Keratinocyte (primary cell): ENCODE measurements around the gene BOC. TPM values are rescaled to one million over a fixed set of nuclear protein-coding genes. Genes with fewer than 3 reads are reported as not detected.

Experiments used
- DNase-seq: peaks from one replicate; pipeline ENCODE4 v3.0.0-alpha.2; 2011; ENCODE audit warnings: low read depth, missing footprints, low spot score
- FAIRE-seq: peaks from 2 replicates; lab custom pipeline; 2011; peaks lifted over from hg19 to GRCh38; lab: Jason Lieb, UNC
- H2AFZ ChIP-seq: 2 replicates; pipeline ENCODE4 v1.6.0; 2012; ENCODE audit warnings: low read length, control low read depth, inconsistent platforms; ENCODE audit not compliant: control insufficient read depth
- H3K27ac ChIP-seq: 2 replicates; pipeline ENCODE4 v1.5.1; 2011; ENCODE audit warnings: low read length; ENCODE audit not compliant: control insufficient read depth, insufficient read depth
- H3K27me3 ChIP-seq: 3 replicates; pipeline ENCODE4 v1.6.0; 2011; ENCODE audit warnings: low read length; ENCODE audit not compliant: control insufficient read depth, insufficient read depth; ENCODE audit errors: extremely low read depth
- H3K36me3 ChIP-seq, 2 experiments: 2 replicates in 1 of 2; 3 replicates in 1 of 2; pipeline ENCODE4 v1.5.1; 2011; ENCODE audit warnings: low read length in 2 of 2, mild to moderate bottlenecking in 1 of 2; ENCODE audit not compliant: control insufficient read depth in 2 of 2, insufficient read depth in 2 of 2; ENCODE audit errors: extremely low read depth in 1 of 2
- H3K4me1 ChIP-seq: 3 replicates; pipeline ENCODE4 v1.5.1; 2011; ENCODE audit warnings: low read length; ENCODE audit not compliant: control insufficient read depth, insufficient read depth; ENCODE audit errors: extremely low read depth
- H3K4me2 ChIP-seq: 3 replicates; pipeline ENCODE4 v1.6.0; 2011; ENCODE audit warnings: low read depth, low read length; ENCODE audit not compliant: control insufficient read depth, insufficient read depth; ENCODE audit errors: extremely low read depth
- H3K4me3 ChIP-seq, 3 experiments: fragments of 200-600 bp in 1 of 3; sonication (generic) in 1 of 3; 2 replicates in 2 of 3; 3 replicates in 1 of 3; pipeline ENCODE4 v1.5.1; 2011 to 2016; ENCODE audit warnings: low read length in 3 of 3, mild to moderate bottlenecking in 3 of 3, control low read depth in 2 of 3, inconsistent platforms in 1 of 3, low read depth in 1 of 3, mixed read lengths in 1 of 3, mixed run types in 1 of 3, moderate library complexity in 1 of 3; ENCODE audit not compliant: control insufficient read depth in 2 of 3, insufficient read depth in 2 of 3; ENCODE audit errors: extremely low read depth in 1 of 3
- H3K79me2 ChIP-seq: 2 replicates; pipeline ENCODE4 v1.6.0; 2012; ENCODE audit warnings: low read length; ENCODE audit not compliant: control insufficient read depth, insufficient read depth
- H3K9ac ChIP-seq: 3 replicates; pipeline ENCODE4 v1.6.0; 2011; ENCODE audit warnings: low read length; ENCODE audit not compliant: control insufficient read depth, insufficient read depth; ENCODE audit errors: extremely low read depth
- H3K9me1 ChIP-seq: 3 replicates; pipeline ENCODE4 v1.6.0; 2011; ENCODE audit warnings: low read length; ENCODE audit not compliant: control insufficient read depth, insufficient read depth; ENCODE audit errors: extremely low read depth
- H3K9me3 ChIP-seq: 2 replicates; pipeline ENCODE4 v1.5.1; 2012; ENCODE audit warnings: low read depth, low read length; ENCODE audit not compliant: control insufficient read depth
- H4K20me1 ChIP-seq: 3 replicates; pipeline ENCODE4 v1.6.0; 2011; ENCODE audit warnings: low read length; ENCODE audit not compliant: control insufficient read depth, insufficient read depth; ENCODE audit errors: extremely low read depth
- EZH2 ChIP-seq: IDR thresholded peaks from one replicate; pipeline ENCODE4 v1.6.1; 2012; ENCODE audit warnings: inconsistent platforms, mild to moderate bottlenecking, low read length, moderate library complexity
- dilution Hi-C: fragments of 300-500 bp; cut with MboI; formaldehyde crosslinking; loops from one replicate; pipeline ENCODE4 v1.7.0; 2020; ENCODE audit warnings: low sequenced_read_pairs; ENCODE audit not compliant: extremely low pct_ligation_motif_present
- polyA plus RNA-seq, 5 experiments: library from polyadenylated mRNA; depleted of rRNA in 3 of 5; stranded (reverse) in 3 of 5; stranded (forward) in 1 of 5; unstranded in 1 of 5; fragments of >200 nt; gene quantifications; 1 replicate in 1 of 5; 2 replicates in 3 of 5; 3 replicates in 1 of 5; pipeline versions ENCODE4 v1.2.1 to v1.2.3, GENCODE V29; 2011 to 2012; ENCODE audit warnings: missing spikeins in 2 of 5, low read depth in 1 of 5, low replicate concordance in 1 of 5
- TF ChIP-seq, protein P1 (sequence below), 3 experiments: IDR thresholded peaks in 1 of 3; conservative IDR thresholded peaks in 1 of 3; optimal IDR thresholded peaks in 1 of 3; 2 replicates in 2 of 3; 3 replicates in 1 of 3; pipeline versions ENCODE3 to v1.5.1; 2011; ENCODE audit warnings: low read length in 3 of 3, mild to moderate bottlenecking in 3 of 3, moderate library complexity in 2 of 3, control low read depth in 1 of 3, inconsistent platforms in 1 of 3; ENCODE audit not compliant: insufficient read depth in 2 of 3; ENCODE audit errors: extremely low read depth in 1 of 3

Gene BOC
- polyA plus RNA-seq, 1 donor (not counting 4 experiments of a cell fraction or from before 2014, with no cell fraction given), result 11.2 TPM

DNA sequence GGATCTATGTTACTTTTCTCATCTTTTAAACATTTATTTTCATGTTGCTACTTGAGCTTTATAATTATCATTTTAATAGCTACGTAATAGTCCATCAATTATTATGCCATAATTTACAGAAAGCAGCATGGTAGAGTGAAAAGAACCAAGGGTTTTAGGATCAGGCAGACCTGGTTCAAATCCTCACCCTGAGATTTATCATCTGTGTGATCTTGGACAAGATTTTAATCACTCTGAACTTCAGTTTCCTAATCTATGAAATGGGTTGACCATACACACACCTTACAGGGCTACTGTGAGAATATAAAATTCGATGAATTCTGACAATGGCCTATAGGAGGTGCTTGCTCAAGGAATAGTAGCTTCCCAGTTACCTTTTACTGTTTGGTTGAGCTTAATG is 27.1 kb downstream of the BOC start:
- no peak overlapping the region for H3K4me2 ChIP-seq
- DNase-seq, result no peak

DNA sequence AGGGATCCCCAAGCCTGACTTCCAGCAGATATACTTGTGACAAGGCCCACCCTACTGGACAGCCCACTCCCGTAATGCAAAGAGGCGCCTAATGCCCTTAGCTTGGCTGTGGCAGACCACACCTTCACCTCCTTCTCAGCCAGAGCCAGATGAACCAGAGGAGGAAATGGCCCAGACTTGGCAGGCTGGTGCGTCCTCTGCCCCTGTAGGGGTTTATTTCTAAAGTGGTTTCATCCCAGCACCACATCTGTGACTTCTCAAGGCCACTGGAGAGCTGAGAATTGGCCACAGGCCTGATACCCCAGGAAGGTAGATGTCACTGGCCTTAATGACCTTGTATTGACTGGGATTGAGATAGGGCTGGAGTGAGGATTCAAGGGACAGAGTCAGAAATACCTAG is 29.5 kb downstream of the BOC start:
- Histone ChIP-seq H3K79me2 (no peaks in the 10 kb centered on the region), H3K9me1 (no peaks in the 10 kb centered on the region), H3K4me2 (no peak overlapping the region), H3K4me1 (peaks cover 29% of the 10 kb centered on the region), H3K36me3 (no peaks in the 10 kb centered on the region), H3K9ac (no peak overlapping the region), H3K9me3 (no peaks in the 10 kb centered on the region), H2AFZ (no peak overlapping the region), H4K20me1 (no peaks in the 10 kb centered on the region), H3K4me3 (no peak overlapping the region), H3K27me3 (no peaks in the 10 kb centered on the region), H3K27ac (no peak overlapping the region)
- FAIRE-seq (peak; percentile 49), DNase-seq (no peak)
- no peak for TF ChIP-seq EZH2
- TF ChIP-seq, protein P1, sequence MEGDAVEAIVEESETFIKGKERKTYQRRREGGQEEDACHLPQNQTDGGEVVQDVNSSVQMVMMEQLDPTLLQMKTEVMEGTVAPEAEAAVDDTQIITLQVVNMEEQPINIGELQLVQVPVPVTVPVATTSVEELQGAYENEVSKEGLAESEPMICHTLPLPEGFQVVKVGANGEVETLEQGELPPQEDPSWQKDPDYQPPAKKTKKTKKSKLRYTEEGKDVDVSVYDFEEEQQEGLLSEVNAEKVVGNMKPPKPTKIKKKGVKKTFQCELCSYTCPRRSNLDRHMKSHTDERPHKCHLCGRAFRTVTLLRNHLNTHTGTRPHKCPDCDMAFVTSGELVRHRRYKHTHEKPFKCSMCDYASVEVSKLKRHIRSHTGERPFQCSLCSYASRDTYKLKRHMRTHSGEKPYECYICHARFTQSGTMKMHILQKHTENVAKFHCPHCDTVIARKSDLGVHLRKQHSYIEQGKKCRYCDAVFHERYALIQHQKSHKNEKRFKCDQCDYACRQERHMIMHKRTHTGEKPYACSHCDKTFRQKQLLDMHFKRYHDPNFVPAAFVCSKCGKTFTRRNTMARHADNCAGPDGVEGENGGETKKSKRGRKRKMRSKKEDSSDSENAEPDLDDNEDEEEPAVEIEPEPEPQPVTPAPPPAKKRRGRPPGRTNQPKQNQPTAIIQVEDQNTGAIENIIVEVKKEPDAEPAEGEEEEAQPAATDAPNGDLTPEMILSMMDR (optimal IDR thresholded peaks at IDR 0.05 in 1 of 3, IDR thresholded peaks at IDR 0.05 in 1 of 3, conservative IDR thresholded peaks at IDR 0.05 in 1 of 3; ENCODE audit: extremely low read depth in 1 of 3, insufficient read depth in 2 of 3, low read length in 3 of 3), result no peak
- dilution Hi-C loops, result no loop called here

More for the DNA sequence above, 27.1 kb downstream of the BOC start:
- H3K4me3 ChIP-seq, result no peak overlapping the region
- H4K20me1 ChIP-seq, result no peaks in the 10 kb centered on the region
- FAIRE-seq, result no peak
- H2AFZ ChIP-seq, result no peak overlapping the region
- no peaks in the 10 kb centered on the region for H3K36me3 ChIP-seq
- H3K27ac ChIP-seq, result no peak overlapping the region
- H3K9me1 ChIP-seq, result no peaks in the 10 kb centered on the region
- H3K9ac ChIP-seq, result no peak overlapping the region
- H3K4me1 ChIP-seq, result peaks cover 43% of the 10 kb centered on the region
- dilution Hi-C loops, result no loop called here
- no peaks in the 10 kb centered on the region for H3K27me3 ChIP-seq
- no peaks in the 10 kb centered on the region for H3K79me2 ChIP-seq
- no peak for TF ChIP-seq EZH2
- TF ChIP-seq, protein P1 (optimal IDR thresholded peaks at IDR 0.05 in 1 of 3, IDR thresholded peaks at IDR 0.05 in 1 of 3, conservative IDR thresholded peaks at IDR 0.05 in 1 of 3; ENCODE audit: extremely low read depth in 1 of 3, insufficient read depth in 2 of 3, low read length in 3 of 3), result no peak
- no peaks in the 10 kb centered on the region for H3K9me3 ChIP-seq
